GM12875 (cell line): Measurements from ENCODE around the gene STOML1.

ENCODE experiments used
- H3K4me3 ChIP-seq: one replicate; pipeline ENCODE4 v1.5.1; 2011; ENCODE audit warnings: low read depth, low read length, control low read depth
- CTCF ChIP-seq: IDR thresholded peaks from 2 replicates; pipeline ENCODE4 v1.5.1; 2011; ENCODE audit warnings: low read depth, mild to moderate bottlenecking, control low read depth, inconsistent platforms, low read length, moderate library complexity, borderline replicate concordance; ENCODE audit not compliant: insufficient read depth

Gene STOML1

GRCh38 chr15:73991726-73992593 lies at the start of gene STOML1:
STOML1 (minus strand) TSS chr15:73992295; CDS start chr15:73992223, 72 bp downstream.
- TF ChIP-seq CTCF = peak; percentile 95

GRCh38 chr15:74041311-74041756 lies 49.2 kb upstream of the STOML1 start:
- TF ChIP-seq CTCF = no peak

More at GRCh38 chr15:73991726-73992593, at the start of gene STOML1:
- H3K4me3 ChIP-seq = peak within 1 kb of the TSS; percentile 83

GRCh38 chr15:74040109-74040850 lies 48.2 kb upstream of the STOML1 start:
- no peak for TF ChIP-seq CTCF
- H3K4me3 ChIP-seq = no peak overlapping the region

More at GRCh38 chr15:74041311-74041756, 49.2 kb upstream of the STOML1 start:
- H3K4me3 ChIP-seq = no peak overlapping the region

GRCh38 chr15:74039656-74040010 lies 47.5 kb upstream of the STOML1 start:
- TF ChIP-seq CTCF = no peak
- H3K4me3 ChIP-seq = no peak overlapping the region

GRCh38 chr15:74038707-74039655 lies 46.9 kb upstream of the STOML1 start:
- H3K4me3 ChIP-seq = no peak overlapping the region
- TF ChIP-seq CTCF = no peak
